KMS-11 (cell line): ENCODE data around the gene JAKMIP3.

ENCODE experiments used
- H2AFZ ChIP-seq: fragments of 200-600 bp; sonication (generic); 2 replicates; pipeline ENCODE4 v1.6.1; 2016; ENCODE audit warnings: antibody characterized with exemption, mixed run types, low read depth
- H3K27ac ChIP-seq: fragments of 200-600 bp; sonication (generic); 2 replicates; pipeline ENCODE4 v1.6.1; 2016; ENCODE audit warnings: mild to moderate bottlenecking, mixed run types
- H3K27me3 ChIP-seq: fragments of 200-600 bp; sonication (generic); 2 replicates; pipeline ENCODE4 v1.6.1; 2017; ENCODE audit warnings: mild to moderate bottlenecking, low read depth, mixed run types, moderate library complexity; ENCODE audit not compliant: insufficient read depth
- H3K36me3 ChIP-seq: fragments of 200-600 bp; sonication (generic); 2 replicates; pipeline ENCODE4 v1.6.1; 2017; ENCODE audit warnings: mild to moderate bottlenecking, mixed run types; ENCODE audit not compliant: insufficient read depth
- H3K4me1 ChIP-seq: fragments of 200-600 bp; sonication (generic); 2 replicates; pipeline ENCODE4 v1.6.1; 2016; ENCODE audit warnings: mild to moderate bottlenecking, low read depth, mixed run types; ENCODE audit not compliant: poor library complexity, severe bottlenecking
- H3K4me2 ChIP-seq: fragments of 200-600 bp; sonication (generic); 2 replicates; pipeline ENCODE4 v1.7.0; 2016; ENCODE audit warnings: mild to moderate bottlenecking, mixed run types
- H3K4me3 ChIP-seq: fragments of 200-600 bp; sonication (generic); IDR thresholded peaks from 2 replicates; pipeline ENCODE4 v1.6.1; 2017; ENCODE audit warnings: low read depth, low read length, mixed read lengths; ENCODE audit not compliant: insufficient read depth
- H3K79me2 ChIP-seq: fragments of 200-600 bp; sonication (generic); 2 replicates; pipeline ENCODE4 v1.6.1; 2016; ENCODE audit warnings: low read depth, mixed run types; ENCODE audit not compliant: insufficient read depth
- H3K9ac ChIP-seq: fragments of 200-600 bp; sonication (generic); 2 replicates; pipeline ENCODE4 v1.6.1; 2016; ENCODE audit warnings: mild to moderate bottlenecking, mixed run types
- H4K20me1 ChIP-seq: fragments of 200-600 bp; sonication (generic); 2 replicates; pipeline ENCODE4 v1.6.1; 2016; ENCODE audit warnings: mild to moderate bottlenecking, mixed run types; ENCODE audit not compliant: insufficient read depth
- CTCF ChIP-seq: fragments of 200-600 bp; sonication (generic); conservative IDR thresholded peaks from 2 replicates; pipeline ENCODE4 v1.6.1; 2017; ENCODE audit warnings: low read depth, mild to moderate bottlenecking, antibody characterized with exemption, low read length, moderate library complexity, mixed read lengths

Gene JAKMIP3

DNA sequence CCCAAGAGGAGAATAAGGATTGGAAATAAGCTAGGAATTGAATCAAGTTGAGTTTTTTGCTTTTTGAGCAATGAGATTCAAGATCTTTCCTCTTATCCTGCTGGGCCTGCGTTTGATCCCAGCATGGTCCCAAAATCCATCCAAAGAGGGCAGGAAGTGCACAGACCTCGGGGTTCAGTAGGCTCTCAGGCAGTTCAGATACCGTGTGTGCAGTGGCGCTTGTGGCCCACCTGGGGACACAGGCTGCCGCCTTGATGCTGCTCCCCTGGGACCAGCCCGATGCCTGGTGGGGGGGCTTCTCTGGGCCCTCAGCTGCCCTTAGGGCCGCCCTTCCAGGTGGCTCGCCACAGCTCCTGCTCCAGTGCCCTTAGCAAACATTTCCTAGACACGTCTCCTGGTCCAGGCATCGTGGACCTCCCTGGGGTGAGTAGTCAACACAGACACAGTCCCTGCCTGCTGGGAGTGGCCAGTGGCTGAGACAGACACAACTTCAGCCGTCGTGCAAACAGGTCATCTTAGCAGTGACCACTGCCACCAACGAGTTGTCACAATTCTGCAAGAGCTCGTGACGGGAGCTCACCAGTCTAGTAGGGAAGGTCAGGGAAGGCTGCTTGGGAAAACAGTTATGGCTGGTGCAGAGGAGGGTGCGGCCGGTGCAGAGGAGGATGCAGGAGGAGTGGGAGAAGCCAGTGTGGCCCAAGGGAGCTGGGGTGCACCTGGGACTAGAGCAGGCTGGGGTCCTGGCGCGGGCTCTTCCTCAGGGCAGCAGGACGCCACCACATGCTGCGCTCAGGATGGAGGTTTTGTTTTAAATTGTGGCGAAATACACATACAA lies 21.7 kb upstream of the JAKMIP3 start:
- Histone ChIP-seq H3K4me3 (no peak overlapping the region), H3K27ac (no peak overlapping the region)
- TF ChIP-seq CTCF, result no peak

DNA sequence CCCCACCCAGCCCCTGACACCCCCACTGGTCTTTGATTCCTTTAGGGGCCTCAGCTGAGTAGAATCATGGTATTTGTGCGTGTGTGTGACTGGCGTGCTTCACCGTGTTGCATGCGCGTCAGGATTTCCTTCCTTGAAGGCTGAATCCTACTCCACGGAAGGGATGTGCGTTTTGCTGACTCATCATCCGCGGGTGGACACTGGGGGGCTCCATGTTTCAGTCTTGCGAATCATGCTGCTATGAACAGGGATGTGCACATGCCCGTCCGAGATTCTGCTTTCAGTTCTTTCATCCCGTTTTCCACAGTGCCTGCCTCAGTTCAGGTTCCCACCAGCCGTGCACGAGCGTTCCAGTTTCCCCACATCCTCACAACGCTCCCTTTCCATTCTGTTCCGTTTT lies 20.9 kb upstream of the JAKMIP3 start:
- no peaks in the 10 kb centered on the region for H3K4me1 ChIP-seq
- no peak overlapping the region for H3K4me2 ChIP-seq
- H3K36me3 ChIP-seq, result no peaks in the 10 kb centered on the region
- no peak overlapping the region for H3K4me3 ChIP-seq
- TF ChIP-seq CTCF, result no peak
- H3K27ac ChIP-seq, result no peak overlapping the region
- H3K79me2 ChIP-seq, result no peaks in the 10 kb centered on the region
- no peak overlapping the region for H3K9ac ChIP-seq
- no peaks in the 10 kb centered on the region for H4K20me1 ChIP-seq
- H2AFZ ChIP-seq, result no peak overlapping the region
- H3K27me3 ChIP-seq, result peaks cover 3% of the 10 kb centered on the region; the same call in 1 of the 2 replicates

More for the DNA sequence above, 21.7 kb upstream of the JAKMIP3 start:
- H4K20me1 ChIP-seq, result no peaks in the 10 kb centered on the region
- peaks cover 2% of the 10 kb centered on the region; the same call in 1 of the 2 replicates for H3K27me3 ChIP-seq
- H2AFZ ChIP-seq, result no peak overlapping the region
- H3K36me3 ChIP-seq, result no peaks in the 10 kb centered on the region
- no peaks in the 10 kb centered on the region for H3K4me1 ChIP-seq
- no peak overlapping the region for H3K4me2 ChIP-seq
- no peaks in the 10 kb centered on the region for H3K79me2 ChIP-seq
- H3K9ac ChIP-seq, result no peak overlapping the region

- Histone ChIP-seq H3K4me1 (no peaks in the 10 kb centered on the region), H3K4me2 (no peak overlapping the region), H3K4me3 (no peak overlapping the region), H3K9ac (no peak overlapping the region), H3K27me3 (peaks cover 3% of the 10 kb centered on the region; the same call in 1 of the 2 replicates), H2AFZ (no peak overlapping the region), H4K20me1 (no peaks in the 10 kb centered on the region), H3K27ac (no peak overlapping the region), H3K79me2 (no peaks in the 10 kb centered on the region), H3K36me3 (no peaks in the 10 kb centered on the region)
- no peak for TF ChIP-seq CTCF
Observed at GRCh38 chr10:132045324-132045723, 20.4 kb upstream of the JAKMIP3 start.

DNA sequence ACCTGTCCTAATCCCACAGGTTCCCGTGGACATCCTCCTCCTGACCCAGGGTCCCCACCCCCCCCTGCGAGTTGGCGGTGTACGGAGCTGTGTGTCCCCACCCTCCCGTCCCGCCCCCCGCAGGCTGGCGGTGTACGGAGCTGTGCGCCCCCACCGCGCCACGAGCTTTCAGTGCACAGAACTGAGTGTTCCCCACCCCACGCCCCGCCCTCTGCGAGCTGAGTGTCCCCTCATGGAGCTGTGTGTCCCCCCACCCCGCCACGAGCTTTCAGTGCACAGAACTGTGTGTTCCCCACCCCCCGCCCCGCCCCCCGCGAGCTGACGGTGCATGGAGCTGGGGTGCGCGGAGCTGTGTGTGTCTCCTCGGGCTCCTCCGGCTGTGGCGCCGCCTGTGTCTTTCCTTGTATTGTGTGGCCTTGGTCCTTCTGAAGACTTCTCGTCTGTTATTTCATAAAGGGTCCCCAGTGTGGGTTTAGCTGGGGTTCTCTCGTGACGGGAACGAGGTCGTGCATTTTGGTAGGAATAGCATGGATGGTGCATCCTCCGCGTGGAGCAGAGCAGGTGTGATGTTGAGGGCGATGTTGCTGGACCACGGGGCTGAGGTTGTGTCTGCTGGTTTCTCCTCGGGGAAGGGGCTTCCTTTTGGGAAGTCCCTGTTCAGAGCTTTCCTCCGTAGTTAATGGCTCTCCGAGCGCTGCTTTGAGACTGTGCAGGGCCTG lies 18.0 kb upstream of the JAKMIP3 start:
- Histone ChIP-seq H2AFZ (no peak overlapping the region), H3K36me3 (no peaks in the 10 kb centered on the region), H4K20me1 (no peaks in the 10 kb centered on the region), H3K27me3 (peaks cover 3% of the 10 kb centered on the region; the same call in 1 of the 2 replicates), H3K4me1 (no peaks in the 10 kb centered on the region), H3K27ac (no peak overlapping the region), H3K9ac (no peak overlapping the region), H3K4me2 (no peak overlapping the region), H3K4me3 (no peak overlapping the region), H3K79me2 (no peaks in the 10 kb centered on the region)
- TF ChIP-seq CTCF, result no peak
